ENCODE results near the gene ADGRG3. TPM values are rescaled to one million over a fixed set of nuclear protein-coding genes. Genes with fewer than 3 reads are reported as not detected.

ADGRG3 gene
- total RNA-seq, 1 donor from 2014 or later, result 0.16 TPM

- DNase-seq, result peak; percentile 51
These were observed 68.6 kb downstream of the ADGRG3 start for GRCh38 chr16:57736419-57737351.

GRCh38 chr16:57738844-57739243 is 70.7 kb downstream of the ADGRG3 start:
- DNase-seq, result no peak

Other genes with a start within 250 kb of the ADGRG3 start
- gene CIAPIN1, start 220.9 kb upstream of the ADGRG3 start, total RNA-seq, result 51.5 TPM
- 20.9 TPM for gene COQ9, start 220.8 kb upstream of the ADGRG3 start, total RNA-seq
- 52.7 TPM for gene POLR2C, start 205.6 kb upstream of the ADGRG3 start, total RNA-seq
- 65.0 TPM for gene DOK4, start 181.8 kb upstream of the ADGRG3 start, total RNA-seq
- gene CCDC102A, start 131.7 kb upstream of the ADGRG3 start, total RNA-seq, result 1.7 TPM
- not detected for gene ADGRG5, start 125.7 kb upstream of the ADGRG3 start, total RNA-seq
- gene ADGRG1, start 39.7 kb upstream of the ADGRG3 start, total RNA-seq, result 31.4 TPM
- gene DRC7, start 26.5 kb downstream of the ADGRG3 start, total RNA-seq, result 0.78 TPM
- 27.8 TPM for gene KATNB1, start 67.5 kb downstream of the ADGRG3 start, total RNA-seq
- gene KIFC3, start 134.2 kb downstream of the ADGRG3 start, total RNA-seq, result 44.6 TPM

Measured in occipital lobe (tissue), 2 donors.